ENCODE results near the gene FAM170A. TPM values are rescaled to one million over a fixed set of nuclear protein-coding genes. Genes with fewer than 3 reads are reported as not detected.

The FAM170A gene
- total RNA-seq, 4 donors from 2014 or later = not detected

- TF ChIP-seq CTCF (IDR thresholded peaks at IDR 0.05) = no peak
- DNase-seq (ENCODE audit: low spot score) (no peak), ATAC-seq (ENCODE audit: low FRiP score) (no peak)
Measured at GRCh38 chr5:119626086-119626485, 3.3 kb upstream of the FAM170A start.

GRCh38 chr5:119630752-119631440, 1.5 kb downstream of the FAM170A start:
- ATAC-seq (ENCODE audit: low FRiP score) (no peak), DNase-seq (ENCODE audit: low spot score) (no peak)
- no peak for TF ChIP-seq CTCF (IDR thresholded peaks at IDR 0.05)

- TF ChIP-seq CTCF (IDR thresholded peaks at IDR 0.05) = no peak
- no peak for DNase-seq (ENCODE audit: low spot score)
- no peak for ATAC-seq (ENCODE audit: low FRiP score)
Measured at GRCh38 chr5:119631660-119632059, 2.3 kb downstream of the FAM170A start.

- ATAC-seq (ENCODE audit: low FRiP score) = no peak
Measured at GRCh38 chr5:119651486-119651885, 22.1 kb downstream of the FAM170A start.

GRCh38 chr5:119655061-119655460, 25.7 kb downstream of the FAM170A start:
- ATAC-seq (ENCODE audit: low FRiP score) (no peak), DNase-seq (ENCODE audit: low spot score) (no peak)
- no peak for TF ChIP-seq CTCF (IDR thresholded peaks at IDR 0.05)

More at GRCh38 chr5:119651486-119651885, 22.1 kb downstream of the FAM170A start:
- TF ChIP-seq CTCF (IDR thresholded peaks at IDR 0.05) = no peak
- no peak for DNase-seq (ENCODE audit: low spot score)

GRCh38 chr5:119656023-119656422, 26.7 kb downstream of the FAM170A start:
- DNase-seq (ENCODE audit: low spot score) (no peak), ATAC-seq (ENCODE audit: low FRiP score) (no peak)
- TF ChIP-seq CTCF (IDR thresholded peaks at IDR 0.05) = no peak

GRCh38 chr5:119666542-119666941, 37.2 kb downstream of the FAM170A start:
- TF ChIP-seq CTCF (IDR thresholded peaks at IDR 0.05) = no peak
- ATAC-seq (ENCODE audit: low FRiP score) (no peak), DNase-seq (ENCODE audit: low spot score) (no peak)
